Mammary epithelial cell (primary cell): ENCODE data around the gene NPAS4.

Source experiments
- CTCF ChIP-seq, 2 donors: IDR thresholded peaks in 1 of 2; conservative IDR thresholded peaks in 1 of 2; 2 replicates each; pipeline ENCODE4 v1.5.1; 2011 to 2012; ENCODE audit warnings: inconsistent platforms in 2 of 2, low read length in 2 of 2, mild to moderate bottlenecking in 2 of 2, control low read depth in 1 of 2, low read depth in 1 of 2; ENCODE audit not compliant: insufficient read depth in 1 of 2; ENCODE audit errors: extremely low read depth in 1 of 2
- EZH2 ChIP-seq: IDR thresholded peaks from 2 replicates; pipeline ENCODE4 v1.6.1; 2012; ENCODE audit warnings: low read length, inconsistent platforms, borderline replicate concordance

- TF ChIP-seq CTCF (conservative IDR thresholded peaks at IDR 0.05 in 1 of 2, IDR thresholded peaks at IDR 0.05 in 1 of 2; ENCODE audit: extremely low read depth in 1 of 2, insufficient read depth in 1 of 2, low read depth in 1 of 2, low read length in 2 of 2) = no peak
- TF ChIP-seq EZH2 = no peak
Measured at GRCh38 chr11:66457826-66458225, 37.0 kb downstream of the NPAS4 start.
